Tibial artery (tissue), 4 donors: ENCODE data around the gene POU2F1.

Experiments used
- DNase-seq, 2 donors: peaks; one replicate each; pipeline ENCODE4 v3.0.0-alpha.2; 2019
- H3K27ac ChIP-seq, 2 donors: fragments of 200-600 bp; sonication (generic) in 1 of 2; 1 replicate in 1 of 2; 2 replicates in 1 of 2; pipeline ENCODE4 v1.5.1; 2018 to 2019; ENCODE audit warnings: mild to moderate bottlenecking in 1 of 2
- H3K27me3 ChIP-seq, 2 donors: fragments of 200-600 bp; sonication (generic) in 1 of 2; one replicate each; pipeline versions ENCODE4 v1.5.1 to v1.6.0; 2016 to 2019
- H3K36me3 ChIP-seq, 3 donors: fragments of 200-600 bp; sonication (generic) in 2 of 3; one replicate each; pipeline ENCODE4 v1.5.1; 2016 to 2019; ENCODE audit warnings: mild to moderate bottlenecking in 2 of 3
- H3K4me1 ChIP-seq, 4 donors: fragments of 200-600 bp; sonication (generic) in 2 of 4; 1 replicate in 3 of 4; 2 replicates in 1 of 4; pipeline ENCODE4 v1.5.1; 2016 to 2019
- H3K4me3 ChIP-seq, 2 donors: fragments of 200-600 bp; sonication (generic) in 1 of 2; 1 replicate in 1 of 2; 2 replicates in 1 of 2; pipeline ENCODE4 v1.5.1; 2018 to 2019; ENCODE audit warnings: mild to moderate bottlenecking in 2 of 2
- H3K9me3 ChIP-seq, 3 donors: fragments of 200-600 bp; sonication (generic) in 1 of 3; one replicate each; pipeline ENCODE4 v1.5.1; 2016 to 2019
- intact Hi-C: fragments of 100-400 bp; cut with DNase I; formaldehyde crosslinking; loops from one replicate; pipeline ENCODE4 v1.15.0; 2023; ENCODE audit warnings: low total_unique reads
- TF ChIP-seq, protein P1 (sequence below), 2 experiments: fragments of 200-600 bp in 1 of 2; fragments of 450-650 bp in 1 of 2; IDR thresholded peaks; one replicate each; pipeline ENCODE4 v1.5.1; 2017 to 2019; ENCODE audit warnings: antibody characterized with exemption in 2 of 2, mild to moderate bottlenecking in 1 of 2, moderate library complexity in 1 of 2

POU2F1 gene

DNA sequence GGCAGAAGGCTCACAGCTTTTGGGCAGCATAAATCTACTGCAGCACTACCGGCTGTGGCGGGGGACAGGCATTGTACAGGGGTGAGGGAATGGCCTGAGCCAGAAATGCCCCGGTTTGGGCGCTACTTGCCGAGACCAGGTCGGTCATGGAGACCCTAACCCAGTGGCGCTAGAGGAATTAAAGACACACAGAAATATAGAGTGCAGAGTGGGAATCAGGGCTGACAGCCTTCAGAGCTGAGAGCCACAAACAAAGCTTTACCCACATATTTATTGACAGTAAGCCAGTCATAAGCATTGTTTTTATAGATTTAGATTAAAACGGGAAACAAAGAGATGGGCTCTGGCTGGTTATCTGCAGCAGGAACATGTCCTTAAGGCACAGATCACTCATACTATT, 101.8 kb downstream of the POU2F1 start:
- DNase-seq = no peak
- no peak overlapping the region for H3K27ac ChIP-seq
- H3K27me3 ChIP-seq = no peaks in the 10 kb centered on the region
- H3K4me1 ChIP-seq = no peaks in the 10 kb centered on the region
- intact Hi-C loops = no loop called here
- H3K9me3 ChIP-seq = peaks cover 0 to 56% (median 35%) of the 10 kb centered on the region in 3 donors
- peaks cover 7 to 62% (median 53%) of the 10 kb centered on the region in 3 donors for H3K36me3 ChIP-seq
- TF ChIP-seq, protein P1, sequence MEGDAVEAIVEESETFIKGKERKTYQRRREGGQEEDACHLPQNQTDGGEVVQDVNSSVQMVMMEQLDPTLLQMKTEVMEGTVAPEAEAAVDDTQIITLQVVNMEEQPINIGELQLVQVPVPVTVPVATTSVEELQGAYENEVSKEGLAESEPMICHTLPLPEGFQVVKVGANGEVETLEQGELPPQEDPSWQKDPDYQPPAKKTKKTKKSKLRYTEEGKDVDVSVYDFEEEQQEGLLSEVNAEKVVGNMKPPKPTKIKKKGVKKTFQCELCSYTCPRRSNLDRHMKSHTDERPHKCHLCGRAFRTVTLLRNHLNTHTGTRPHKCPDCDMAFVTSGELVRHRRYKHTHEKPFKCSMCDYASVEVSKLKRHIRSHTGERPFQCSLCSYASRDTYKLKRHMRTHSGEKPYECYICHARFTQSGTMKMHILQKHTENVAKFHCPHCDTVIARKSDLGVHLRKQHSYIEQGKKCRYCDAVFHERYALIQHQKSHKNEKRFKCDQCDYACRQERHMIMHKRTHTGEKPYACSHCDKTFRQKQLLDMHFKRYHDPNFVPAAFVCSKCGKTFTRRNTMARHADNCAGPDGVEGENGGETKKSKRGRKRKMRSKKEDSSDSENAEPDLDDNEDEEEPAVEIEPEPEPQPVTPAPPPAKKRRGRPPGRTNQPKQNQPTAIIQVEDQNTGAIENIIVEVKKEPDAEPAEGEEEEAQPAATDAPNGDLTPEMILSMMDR (IDR thresholded peaks at IDR 0.05) = no peak
- H3K4me3 ChIP-seq = no peak overlapping the region

DNA sequence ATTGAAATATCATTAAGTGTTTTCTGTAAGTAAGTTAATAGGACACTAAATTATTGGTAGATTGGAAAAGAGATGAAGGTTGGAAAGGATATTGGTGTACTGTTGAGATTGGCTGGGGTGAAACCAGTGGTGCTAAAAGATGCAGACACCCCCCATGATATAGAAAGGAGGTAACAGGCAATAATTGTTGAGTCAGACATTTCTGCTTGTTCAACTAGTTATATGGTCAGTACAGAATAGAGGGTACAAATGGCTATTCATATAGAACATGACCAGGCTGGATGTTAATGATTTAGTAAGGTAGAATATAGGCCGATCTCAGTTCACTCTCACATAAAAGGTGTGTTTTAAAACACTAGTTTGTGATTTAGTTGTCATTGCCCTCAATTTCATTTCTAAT, 104.5 kb downstream of the POU2F1 start:
- intact Hi-C loops = no loop called here
- Histone ChIP-seq H3K4me3 (no peak overlapping the region), H3K27ac (no peak overlapping the region), H3K36me3 (peaks cover 6 to 44% (median 44%) of the 10 kb centered on the region in 3 donors), H3K27me3 (no peaks in the 10 kb centered on the region), H3K4me1 (no peaks in the 10 kb centered on the region), H3K9me3 (peaks cover 0 to 37% (median 29%) of the 10 kb centered on the region in 3 donors)
- no peak for DNase-seq
- TF ChIP-seq, protein P1 (IDR thresholded peaks at IDR 0.05) = no peak

DNA sequence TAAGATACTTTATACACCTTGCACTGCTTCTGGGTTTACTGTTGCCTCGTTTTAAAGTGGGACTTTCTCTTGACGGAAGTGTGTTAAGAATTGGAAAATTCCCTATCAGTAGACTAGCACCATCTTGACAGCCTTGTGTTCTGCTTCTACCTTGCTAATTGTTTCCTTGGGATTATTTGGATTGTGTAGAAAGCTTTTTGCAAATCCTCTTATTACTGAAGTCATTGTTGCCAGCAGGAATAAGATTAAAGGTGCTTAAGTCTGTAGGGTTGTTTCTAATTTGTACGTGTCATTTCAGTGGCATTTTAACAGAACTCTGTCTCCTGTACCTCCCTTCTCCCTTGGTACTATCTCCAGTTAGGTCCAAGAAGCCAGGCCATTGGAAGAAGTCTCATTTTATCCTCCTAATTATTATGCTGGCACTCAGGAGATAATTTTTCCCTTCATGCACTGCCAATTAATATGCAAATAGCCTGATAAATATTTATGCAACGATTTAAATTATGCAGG, 107.7 kb downstream of the POU2F1 start:
- H3K4me3 ChIP-seq = no peak overlapping the region
- H3K9me3 ChIP-seq = peaks cover 0 to 5% (median 5%) of the 10 kb centered on the region in 3 donors
- H3K36me3 ChIP-seq = peaks cover 6 to 16% (median 14%) of the 10 kb centered on the region in 3 donors
- TF ChIP-seq, protein P1 (IDR thresholded peaks at IDR 0.05) = no peak
- no peak overlapping the region for H3K27ac ChIP-seq
- DNase-seq = no peak
- H3K4me1 ChIP-seq = peaks cover 0 to 8% (median 3%) of the 10 kb centered on the region in 4 donors
- H3K27me3 ChIP-seq = no peaks in the 10 kb centered on the region
- intact Hi-C loops = no loop called here

DNA sequence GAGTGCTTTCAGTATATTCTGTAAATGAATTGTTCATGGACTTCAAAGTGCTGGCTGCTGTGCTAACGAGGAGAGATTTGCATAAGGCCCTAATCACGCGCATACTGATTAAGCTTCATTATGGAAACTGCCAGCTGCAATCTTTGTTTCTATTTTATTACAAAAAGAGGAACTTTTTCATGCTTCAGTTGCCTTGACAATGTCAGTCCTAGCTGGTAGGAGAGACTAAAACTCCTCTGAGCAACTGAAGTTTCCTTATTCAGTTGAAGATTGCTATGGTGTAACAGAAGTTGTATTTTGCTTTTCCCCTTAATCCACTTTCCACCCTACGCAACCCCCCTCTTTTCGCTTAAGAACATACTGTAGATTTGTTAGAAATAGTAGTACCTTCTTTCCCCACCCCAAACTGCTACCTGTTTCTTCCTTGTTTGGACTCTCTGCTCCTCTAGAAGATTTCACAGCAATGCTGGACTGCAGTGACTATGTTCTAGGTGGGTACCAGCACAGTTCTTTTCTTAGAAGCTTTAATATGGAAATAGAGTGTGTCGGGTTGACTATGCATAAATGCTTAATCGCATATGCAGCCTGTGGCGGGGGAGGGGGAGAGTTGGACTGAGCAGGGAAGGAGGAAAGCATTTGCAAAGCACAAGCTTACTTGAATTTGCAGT, 108.3 kb downstream of the POU2F1 start:
- TF ChIP-seq, protein P1 (IDR thresholded peaks at IDR 0.05) = no peak
- DNase-seq = no peak

DNA sequence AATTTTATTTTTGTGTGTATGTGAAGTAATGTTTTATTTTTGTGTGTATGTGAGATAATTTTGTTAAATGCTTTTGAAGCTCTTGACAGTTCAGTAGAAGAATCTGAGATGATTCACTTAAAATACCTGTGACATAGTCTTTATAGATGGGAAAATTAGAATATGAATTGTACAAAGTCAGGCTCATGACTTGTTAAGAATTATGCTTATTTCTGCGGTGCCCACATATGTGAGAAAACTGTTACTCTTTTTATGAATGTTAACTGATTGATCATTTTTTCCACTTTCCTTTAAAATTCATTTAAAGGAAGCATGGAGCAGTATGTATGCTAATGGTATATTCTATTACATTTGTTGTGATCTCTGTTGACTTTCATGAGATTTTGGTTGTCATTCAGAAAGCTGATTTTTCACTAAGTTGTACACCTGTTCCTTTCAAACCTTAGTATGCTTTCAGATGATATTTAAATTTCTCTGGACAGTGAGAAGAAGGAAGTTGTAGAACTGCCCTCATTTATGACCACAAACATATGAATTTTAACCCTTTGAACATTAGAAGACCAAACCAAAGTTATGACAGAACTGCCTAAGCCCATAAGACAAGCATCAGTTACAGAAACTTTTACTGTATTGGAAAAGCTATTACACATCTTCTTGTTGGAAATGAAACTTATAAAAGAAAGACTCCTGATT, 110.1 kb downstream of the POU2F1 start:
- DNase-seq = no peak
- H3K4me3 ChIP-seq = no peak overlapping the region
- TF ChIP-seq, protein P1 (IDR thresholded peaks at IDR 0.05) = no peak
- intact Hi-C loops = no loop called here
- peaks cover 0 to under 1% (median 0%) of the 10 kb centered on the region in 3 donors for H3K36me3 ChIP-seq
- H3K9me3 ChIP-seq = no peaks in the 10 kb centered on the region
- no peak overlapping the region for H3K27ac ChIP-seq
- peaks cover 0 to 8% (median 3%) of the 10 kb centered on the region in 4 donors for H3K4me1 ChIP-seq
- no peaks in the 10 kb centered on the region for H3K27me3 ChIP-seq

More for the DNA sequence above, 108.3 kb downstream of the POU2F1 start:
- Histone ChIP-seq H3K4me3 (no peak overlapping the region), H3K36me3 (peaks cover under 1 to 11% (median 9%) of the 10 kb centered on the region in 3 donors), H3K9me3 (peaks cover 0 to under 1% (median 0%) of the 10 kb centered on the region in 3 donors), H3K27me3 (no peaks in the 10 kb centered on the region), H3K27ac (no peak overlapping the region), H3K4me1 (peaks cover 0 to 8% (median 3%) of the 10 kb centered on the region in 4 donors)
- intact Hi-C loops = no loop called here
